Fibroblast of skin of scalp (primary cell): ENCODE measurements around the gene NRF1.
"Not testable (repeated sequence)": the region's sequence is repeated elsewhere in the genome, so short reads cannot be mapped to it uniquely, and the experiment has no call there.

Experiments used
- DNase-seq: peaks from one replicate; pipeline ENCODE4 v3.0.0-alpha.2; 2013

The NRF1 gene

DNA sequence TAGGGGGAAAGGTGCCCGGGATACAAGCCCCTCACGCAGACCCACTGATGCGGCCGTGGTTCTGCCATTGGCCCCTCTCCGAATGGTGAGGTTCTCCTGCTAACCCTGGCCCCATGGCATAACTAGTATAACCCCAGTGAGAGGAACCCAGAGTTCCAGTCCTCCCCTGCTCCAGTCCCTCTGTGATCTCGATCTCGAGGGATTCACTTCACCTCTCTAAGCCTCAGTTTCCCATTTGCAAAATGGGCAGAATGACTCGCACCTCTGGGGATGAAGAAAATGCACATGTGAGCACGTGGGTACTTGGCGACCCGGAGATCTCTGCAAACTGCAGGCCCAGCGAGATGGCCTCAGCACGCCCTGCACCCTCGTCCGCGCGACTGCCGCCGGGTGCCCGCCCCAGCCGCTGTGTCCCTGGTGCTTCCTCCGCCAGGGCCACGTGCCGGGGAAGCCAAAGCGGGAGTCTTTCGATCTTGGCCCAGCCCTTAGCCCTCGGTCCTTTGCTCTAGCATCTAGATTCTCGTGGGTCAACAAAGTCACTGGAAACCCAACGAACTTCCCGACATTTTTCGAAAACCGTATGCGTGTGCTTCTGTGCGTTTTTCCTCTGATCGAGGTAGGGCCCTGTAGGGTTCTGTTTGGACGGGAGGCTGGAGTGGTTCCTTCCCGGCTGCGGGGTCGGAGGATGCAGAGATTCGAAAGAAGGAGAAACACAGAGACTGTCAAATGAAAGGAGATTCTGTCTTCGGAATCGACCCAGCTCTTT is 171.5 kb downstream of the NRF1 start:
- DNase-seq, result no peak

- DNase-seq, result no peak
Observed at GRCh38 chr7:129783584-129783919, 172.0 kb downstream of the NRF1 start.

GRCh38 chr7:129784437-129784782 is 172.9 kb downstream of the NRF1 start:
- no peak for DNase-seq

DNA sequence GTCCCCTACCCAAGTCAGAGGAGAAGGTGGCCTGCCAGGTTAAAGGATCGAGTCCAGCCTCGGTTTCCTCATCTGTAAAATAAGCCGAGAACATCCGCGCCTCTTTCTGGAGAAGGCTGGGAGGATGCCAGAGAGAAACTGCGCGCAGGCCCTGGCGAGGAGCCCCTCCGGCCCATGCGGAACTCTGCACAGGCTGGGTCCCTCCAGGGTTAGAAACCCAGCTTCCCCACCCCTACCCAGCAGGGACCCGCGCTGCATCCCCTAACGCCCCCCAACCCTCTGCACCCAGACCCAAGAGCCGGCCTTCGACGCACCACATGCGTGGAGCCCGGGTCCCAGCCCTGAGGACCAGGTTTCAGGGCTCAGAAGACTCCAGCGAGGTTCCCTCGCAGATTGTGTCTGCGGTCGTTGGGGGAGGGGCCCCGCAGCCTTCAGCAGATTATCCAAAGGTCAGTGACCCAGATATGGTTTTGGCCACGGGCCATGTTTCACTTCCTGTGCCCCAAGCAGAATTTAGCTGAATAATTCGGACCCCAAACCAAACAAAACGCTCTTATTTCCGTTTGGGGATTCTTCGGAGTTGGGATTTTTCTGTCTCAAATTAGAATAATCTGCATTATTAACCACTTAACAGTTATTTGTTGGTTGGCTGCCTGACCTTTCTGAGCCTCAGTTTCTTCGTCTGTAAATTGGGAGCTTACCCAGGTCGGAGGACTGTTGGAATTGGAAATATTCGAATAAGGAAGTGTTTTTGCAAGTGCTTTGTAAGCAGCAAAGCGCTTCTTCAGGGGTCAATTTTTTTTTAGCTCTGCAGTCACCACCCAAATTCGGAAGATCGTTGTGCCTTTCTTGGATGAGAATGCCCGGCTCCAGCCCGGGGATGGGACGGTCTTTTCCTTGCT is 173.5 kb downstream of the NRF1 start:
- no peak for DNase-seq

- no peak for DNase-seq
Observed at GRCh38 chr7:129785685-129786514, 174.4 kb downstream of the NRF1 start.

GRCh38 chr7:129786825-129787563 is 175.5 kb downstream of the NRF1 start:
- DNase-seq, result no peak

GRCh38 chr7:129789000-129789399 is 177.5 kb downstream of the NRF1 start:
- no peak for DNase-seq

GRCh38 chr7:129789652-129790051 is 178.1 kb downstream of the NRF1 start:
- DNase-seq, result no peak

GRCh38 chr7:129790136-129790535 is 178.6 kb downstream of the NRF1 start:
- peak; percentile 56 for DNase-seq

- DNase-seq, result no peak
Observed at GRCh38 chr7:129792721-129793120, 181.2 kb downstream of the NRF1 start.

GRCh38 chr7:129793506-129794310 is 182.2 kb downstream of the NRF1 start:
- DNase-seq, result no peak

DNA sequence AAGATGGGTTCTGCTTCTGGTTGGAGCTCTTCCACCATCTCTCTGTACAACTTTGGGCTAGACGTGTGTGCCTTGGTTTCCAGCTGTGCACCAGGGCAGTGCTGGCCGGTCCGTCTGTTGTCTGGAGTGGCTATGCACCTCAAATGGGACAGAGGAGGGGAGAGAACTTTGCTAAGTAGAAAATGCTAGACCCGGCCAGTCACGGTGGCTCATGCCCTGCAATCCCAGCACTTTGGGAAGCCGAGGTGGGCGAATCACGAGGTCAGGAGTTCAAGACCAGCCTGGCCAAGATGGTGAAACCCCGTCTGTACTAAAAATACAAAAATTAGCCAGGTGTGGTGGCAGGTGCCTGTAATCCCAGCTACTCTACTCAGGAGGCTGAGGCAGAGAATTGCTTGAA is 182.9 kb downstream of the NRF1 start:
- not testable (repeated sequence) for DNase-seq

DNA sequence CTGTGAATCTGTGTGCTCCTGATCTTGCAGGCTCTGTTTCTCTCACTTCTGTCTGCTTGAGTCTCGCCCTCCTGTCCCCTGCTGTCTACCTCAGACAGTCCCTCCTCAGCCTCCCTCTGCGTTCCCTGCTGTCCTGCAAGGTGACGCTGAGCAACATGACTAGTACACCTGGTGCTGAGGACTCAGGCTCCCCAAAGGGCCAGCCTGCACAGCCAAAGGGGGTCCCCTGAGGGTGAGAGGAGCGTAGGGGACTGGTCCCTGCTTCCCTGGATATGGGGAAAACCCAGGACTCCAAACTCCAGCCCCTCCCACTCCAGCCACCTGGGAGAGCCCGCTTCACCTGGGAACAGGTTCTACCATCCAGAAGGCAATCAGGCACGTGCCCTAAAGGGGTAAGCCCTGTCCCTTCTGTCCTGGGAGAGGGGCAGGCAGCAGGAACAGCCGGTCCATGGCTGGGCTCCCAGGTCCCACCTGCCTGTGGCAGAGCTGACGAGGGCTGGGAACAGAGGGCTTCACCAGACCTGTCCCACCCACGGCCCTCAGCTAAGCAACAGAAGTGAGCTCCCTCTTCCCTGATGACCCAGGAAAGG is 184.8 kb downstream of the NRF1 start:
- DNase-seq, result no peak

- DNase-seq, result no peak
Observed at GRCh38 chr7:129797214-129797789, 185.8 kb downstream of the NRF1 start.

DNA sequence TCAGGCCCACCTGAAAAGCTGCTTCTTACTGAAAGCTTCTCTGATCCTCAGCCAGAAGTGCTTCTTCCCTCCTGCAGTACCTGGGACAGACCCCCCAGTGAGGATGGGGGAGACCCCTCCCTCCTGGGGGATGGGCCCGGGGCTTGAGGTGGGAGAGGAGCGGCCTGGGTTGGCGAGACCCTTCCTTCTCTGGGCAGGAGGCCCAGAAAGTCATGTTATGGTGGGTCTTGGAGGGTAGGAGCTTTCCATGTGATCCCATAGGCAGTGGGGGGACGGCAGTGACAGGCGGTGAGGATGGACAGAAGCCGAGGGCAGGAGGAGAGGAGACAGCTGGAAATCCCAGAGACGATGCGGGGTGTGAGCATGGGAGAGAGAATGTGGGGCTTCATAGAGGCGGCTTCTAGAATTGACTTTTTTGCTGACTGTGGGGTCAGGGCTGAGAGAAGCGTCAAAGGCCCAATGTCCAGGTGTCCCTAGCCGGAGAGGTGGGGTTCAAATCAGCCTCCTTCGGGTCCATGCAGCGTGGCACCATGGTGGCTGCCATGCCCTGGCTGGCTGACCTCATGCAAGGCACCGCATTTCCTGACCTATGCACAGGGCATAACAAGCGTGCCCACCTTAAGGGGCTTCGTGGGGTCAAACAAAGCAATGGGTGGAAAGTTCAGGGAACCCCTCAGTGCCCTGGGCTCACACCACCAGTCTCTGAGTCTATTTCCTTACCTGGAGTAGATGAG is 187.3 kb downstream of the NRF1 start:
- no peak for DNase-seq

- no peak for DNase-seq
Observed at GRCh38 chr7:129799350-129799955, 187.9 kb downstream of the NRF1 start.

- no peak for DNase-seq
Observed at GRCh38 chr7:129800901-129801300, 189.4 kb downstream of the NRF1 start.

DNA sequence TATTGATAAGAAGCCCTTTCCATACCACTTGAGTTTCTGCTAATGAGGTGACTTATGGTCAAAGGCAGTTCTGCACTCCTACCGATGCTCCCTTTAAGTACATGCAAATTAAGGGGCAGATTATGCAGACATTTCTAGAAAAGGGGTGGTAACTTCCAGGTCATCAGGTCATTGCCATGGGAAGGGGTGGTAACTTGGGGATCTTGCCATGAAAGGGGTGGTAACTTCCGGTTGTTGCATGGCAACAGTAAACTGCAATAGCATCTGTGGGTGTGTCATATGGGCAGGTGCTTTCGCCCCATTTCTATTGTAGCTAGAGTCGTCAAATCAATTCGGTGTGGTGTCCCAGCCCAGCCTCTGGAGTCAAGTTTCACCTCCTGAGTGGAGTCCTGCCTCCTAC is 190.4 kb downstream of the NRF1 start:
- no peak for DNase-seq

- no peak for DNase-seq
Observed at GRCh38 chr7:129803546-129804081, 192.1 kb downstream of the NRF1 start.
